Measurements from ENCODE around the gene ZNF587. TPM values are rescaled to one million over a fixed set of nuclear protein-coding genes. Genes with fewer than 3 reads are reported as not detected.
"Not testable (repeated sequence)": the region's sequence is repeated elsewhere in the genome, so short reads cannot be mapped to it uniquely, and the experiment has no call there.

Gene ZNF587
- total and polyA plus RNA-seq, 4 experiments from 2014 or later = 2.7 to 62.8 (median 33.1) TPM

DNA sequence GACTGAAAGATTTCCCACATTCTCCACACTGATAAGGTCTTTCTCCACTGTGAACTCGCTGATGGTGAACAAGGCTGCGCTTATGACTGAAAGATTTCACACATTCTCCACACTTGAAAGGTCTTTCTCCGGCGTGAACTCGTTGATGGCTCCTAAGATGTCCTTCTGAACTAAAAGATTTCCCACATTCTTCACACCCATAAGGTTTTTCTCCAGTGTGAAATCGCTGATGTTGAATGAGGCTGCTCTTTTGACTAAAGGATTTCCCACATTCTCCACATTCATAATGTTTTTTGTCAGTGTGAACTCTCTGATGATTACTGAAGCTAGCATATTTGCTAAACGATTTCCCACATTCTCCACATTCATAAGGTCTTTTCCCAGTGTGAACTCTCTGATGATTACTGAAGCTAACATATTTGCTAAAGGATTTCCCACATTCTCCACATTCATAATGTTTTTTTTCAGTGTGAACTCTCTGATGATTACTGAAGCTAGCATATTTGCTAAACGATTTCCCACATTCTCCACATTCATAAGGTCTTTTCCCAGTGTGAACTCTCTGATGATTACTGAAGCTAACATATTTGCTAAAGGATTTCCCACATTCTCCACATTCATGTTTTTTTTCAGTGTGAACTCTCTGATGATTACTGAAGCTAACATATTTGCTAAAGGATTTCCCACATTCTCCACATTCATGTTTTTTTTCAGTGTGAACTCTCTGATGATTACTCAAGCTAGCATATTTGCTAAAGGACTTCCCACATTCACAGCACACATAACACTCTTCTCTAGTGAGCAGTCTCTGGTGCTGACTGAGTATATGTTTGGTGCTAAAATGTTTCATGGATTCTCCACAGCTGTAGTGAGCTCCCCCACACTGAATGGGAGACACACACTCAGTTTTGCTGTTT is 24.5 kb downstream of the ZNF587 start:
- H3K4me1 Mint-ChIP-seq; H3K4me3 Mint-ChIP-seq; H3K27ac ChIP-seq (ENCODE audit: low read depth, low read length); H3K27me3 ChIP-seq (ENCODE audit: insufficient read depth, low read length); intact Hi-C loops (cut with micrococcal nuclease); H3K27ac Mint-ChIP-seq; POLR2A ChIA-PET (ENCODE audit: partially characterized antibody); CTCF ChIA-PET (ENCODE audit: partially characterized antibody); DNase-seq; H3K4me3 ChIP-seq (ENCODE audit: low read length in 2 of 2); H3K27me3 Mint-ChIP-seq; H3K4me1 ChIP-seq (ENCODE audit: insufficient read depth, low read length): not testable (repeated sequence)
- H3K36me3 ChIP-seq (ENCODE audit: insufficient read depth, low read length) = peaks cover 13% of the 10 kb centered on the region
- peaks cover 5 to 75% of the 10 kb centered on the region in 2 donors for H3K9me3 ChIP-seq (ENCODE audit: control insufficient read depth in 1 of 2, low read length in 2 of 2)
- Mint-ChIP-seq H3K36me3 (peaks cover 58 to 65% of the 10 kb centered on the region in 2 donors), H3K9me3 (peaks cover 4 to 92% (median 80%) of the 10 kb centered on the region in 8 donors)

DNA sequence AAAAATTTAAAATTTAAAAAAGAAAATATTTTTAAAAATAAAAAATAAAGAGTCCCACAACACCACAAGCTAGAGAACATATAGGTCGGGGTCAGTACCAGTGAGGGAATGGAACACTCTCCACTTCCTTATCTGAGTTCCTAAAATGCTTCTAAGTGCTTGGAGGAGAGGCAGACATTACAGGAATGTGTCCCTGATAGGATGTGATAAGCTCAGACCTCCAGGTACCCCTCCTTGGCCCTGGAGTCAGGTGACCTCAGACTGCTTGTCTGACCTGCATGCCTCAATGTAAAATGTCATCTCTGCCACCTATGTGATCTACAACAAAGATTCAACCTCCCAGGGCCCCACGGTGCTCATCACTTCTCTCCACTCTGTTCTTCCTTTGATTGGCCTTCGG is 36.4 kb downstream of the ZNF587 start:
- peaks cover 0 to 75% (median 68%) of the 10 kb centered on the region in 8 donors for H3K9me3 Mint-ChIP-seq

DNA sequence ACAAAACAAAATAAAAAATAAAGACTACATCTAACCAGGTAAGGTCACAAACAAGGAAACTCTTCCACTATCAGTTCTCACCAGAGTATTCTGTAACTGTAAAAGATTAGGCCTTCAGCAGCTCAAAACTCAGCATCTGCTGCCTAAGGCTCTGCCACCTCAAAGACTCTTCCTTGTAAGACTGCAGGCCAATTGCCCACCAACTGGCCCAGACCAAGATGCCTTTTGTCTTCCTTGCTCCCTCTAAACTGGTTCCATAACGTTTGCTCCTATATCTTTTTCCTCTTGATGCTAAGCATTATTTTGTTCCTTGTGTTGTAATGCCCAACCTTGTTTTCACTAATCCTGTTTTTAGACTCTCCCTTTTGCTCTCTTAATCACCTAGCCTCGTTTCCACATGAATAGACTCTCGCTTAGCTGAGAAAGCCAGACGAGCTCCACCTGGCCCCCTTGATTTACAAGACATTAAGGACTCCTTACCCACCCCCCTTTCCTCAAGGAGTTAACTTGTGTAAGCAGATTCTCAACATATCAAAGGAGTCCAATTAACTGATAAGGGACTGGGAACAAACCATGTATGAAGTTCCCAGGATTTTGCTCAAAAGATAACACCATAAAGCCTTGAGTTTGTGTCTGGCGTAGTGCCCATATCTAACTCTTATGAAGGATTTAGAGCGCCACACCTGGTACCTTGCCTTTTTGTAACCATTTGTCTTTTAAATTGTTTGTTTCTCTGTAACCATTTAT is 37.7 kb downstream of the ZNF587 start:
- Histone ChIP-seq H3K9me3 (ENCODE audit: control insufficient read depth in 1 of 2, low read length in 2 of 2) (no peaks in the 10 kb centered on the region), H3K36me3 (ENCODE audit: insufficient read depth, low read length) (peaks cover 6% of the 10 kb centered on the region), H3K4me1 (ENCODE audit: insufficient read depth, low read length) (peaks cover 20% of the 10 kb centered on the region), H3K4me3 (ENCODE audit: low read length in 2 of 2) (no peak overlapping the region), H3K27ac (ENCODE audit: low read depth, low read length) (no peak overlapping the region), H3K27me3 (ENCODE audit: insufficient read depth, low read length) (no peaks in the 10 kb centered on the region)
- Mint-ChIP-seq H3K36me3 (peaks cover 60 to 61% of the 10 kb centered on the region in 2 donors), H3K27ac (peak overlapping the region in 2 of 7 donors; percentile 10 to 37), H3K4me1 (peaks cover 10 to 27% (median 21%) of the 10 kb centered on the region in 4 donors), H3K9me3 (peaks cover 0 to 81% (median 71%) of the 10 kb centered on the region in 8 donors), H3K27me3 (no peaks in the 10 kb centered on the region), H3K4me3 (peak overlapping the region; percentile 88 to 92 (median 89))
- DNase-seq = no peak
- ChIA-PET CTCF (ENCODE audit: partially characterized antibody) (no interaction called here), POLR2A (ENCODE audit: partially characterized antibody) (interaction anchor here (1.7 kb wide), 1 partner anchor 160 kb away, joined by 6 read pairs; the partner anchor contains the start of gene ZNF671)
- intact Hi-C loops (cut with micrococcal nuclease) = no loop called here

More for the DNA sequence above, 36.4 kb downstream of the ZNF587 start:
- POLR2A ChIA-PET (ENCODE audit: partially characterized antibody) = interaction anchor here (1.7 kb wide), 1 partner anchor 159 kb away, joined by 6 read pairs; the partner anchor contains the start of gene ZNF671
- Histone ChIP-seq H3K4me3 (ENCODE audit: low read length in 2 of 2) (no peak overlapping the region), H3K27ac (ENCODE audit: low read depth, low read length) (no peak overlapping the region), H3K9me3 (ENCODE audit: control insufficient read depth in 1 of 2, low read length in 2 of 2) (no peaks in the 10 kb centered on the region), H3K4me1 (ENCODE audit: insufficient read depth, low read length) (peaks cover 20% of the 10 kb centered on the region), H3K27me3 (ENCODE audit: insufficient read depth, low read length) (no peaks in the 10 kb centered on the region), H3K36me3 (ENCODE audit: insufficient read depth, low read length) (peaks cover 6% of the 10 kb centered on the region)
- CTCF ChIA-PET (ENCODE audit: partially characterized antibody) = no interaction called here
- no peak for DNase-seq
- peaks cover 54 to 58% of the 10 kb centered on the region in 2 donors for H3K36me3 Mint-ChIP-seq
- intact Hi-C loops (cut with micrococcal nuclease) = no loop called here
- peak overlapping the region in 4 of 8 donors; percentile 11 to 43 (median 25) for H3K4me3 Mint-ChIP-seq
- H3K27ac Mint-ChIP-seq = peak overlapping the region in 1 of 7 donors; percentile 1
- H3K4me1 Mint-ChIP-seq = peaks cover 10 to 27% (median 21%) of the 10 kb centered on the region in 4 donors
- H3K27me3 Mint-ChIP-seq = no peaks in the 10 kb centered on the region

DNA sequence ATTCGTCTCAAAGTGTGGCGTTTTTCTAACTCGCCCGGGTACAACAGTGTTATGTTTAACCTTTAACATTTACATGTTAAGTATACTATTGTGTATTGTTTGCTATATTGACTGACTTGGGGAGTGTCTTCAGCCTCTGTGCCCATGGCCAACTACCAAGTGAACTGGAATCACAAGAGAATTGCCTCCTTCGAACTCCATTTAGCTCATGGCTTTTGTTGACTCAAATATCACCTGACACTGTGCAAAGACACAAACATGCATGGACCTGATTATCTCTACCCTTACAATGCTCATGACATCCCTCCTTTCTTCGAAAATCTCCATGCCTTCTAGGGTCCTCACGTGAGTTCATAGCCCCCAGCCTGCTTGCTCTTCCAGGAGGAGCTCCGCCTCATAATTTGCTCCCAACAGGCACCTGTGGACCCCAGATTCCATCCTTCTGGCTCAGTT is 38.5 kb downstream of the ZNF587 start:
- Histone ChIP-seq H3K36me3 (ENCODE audit: insufficient read depth, low read length) (peaks cover 6% of the 10 kb centered on the region), H3K27me3 (ENCODE audit: insufficient read depth, low read length) (no peaks in the 10 kb centered on the region), H3K9me3 (ENCODE audit: control insufficient read depth in 1 of 2, low read length in 2 of 2) (no peaks in the 10 kb centered on the region), H3K4me3 (ENCODE audit: low read length in 2 of 2) (peak overlapping the region; percentile 76 to 77), H3K27ac (ENCODE audit: low read depth, low read length) (peak overlapping the region; percentile 50), H3K4me1 (ENCODE audit: insufficient read depth, low read length) (peaks cover 20% of the 10 kb centered on the region)
- peak overlapping the region; percentile 30 to 86 (median 75) for H3K27ac Mint-ChIP-seq
- no peaks in the 10 kb centered on the region for H3K27me3 Mint-ChIP-seq
- H3K36me3 Mint-ChIP-seq = peaks cover 53 to 55% of the 10 kb centered on the region in 2 donors
- ChIA-PET CTCF (ENCODE audit: partially characterized antibody) (no interaction called here), POLR2A (ENCODE audit: partially characterized antibody) (interaction anchor here (1.0 to 2.1 kb wide), 4 partner anchors 28 to 538 kb away, joined by 3 to 6 read pairs (median 4); partner anchors contain the start of genes ZNF417, ZNF549 and ZNF587)
- intact Hi-C loops (cut with micrococcal nuclease) = loop anchor here (1.0 kb wide), 1 partner anchor 28 kb away; the partner anchor contains the start of gene ZNF417
- peaks cover 10 to 27% (median 21%) of the 10 kb centered on the region in 4 donors for H3K4me1 Mint-ChIP-seq
- H3K9me3 Mint-ChIP-seq = peaks cover 0 to 80% (median 66%) of the 10 kb centered on the region in 8 donors
- no peak for DNase-seq
- H3K4me3 Mint-ChIP-seq = peak overlapping the region; percentile 88 to 92 (median 89)

DNA sequence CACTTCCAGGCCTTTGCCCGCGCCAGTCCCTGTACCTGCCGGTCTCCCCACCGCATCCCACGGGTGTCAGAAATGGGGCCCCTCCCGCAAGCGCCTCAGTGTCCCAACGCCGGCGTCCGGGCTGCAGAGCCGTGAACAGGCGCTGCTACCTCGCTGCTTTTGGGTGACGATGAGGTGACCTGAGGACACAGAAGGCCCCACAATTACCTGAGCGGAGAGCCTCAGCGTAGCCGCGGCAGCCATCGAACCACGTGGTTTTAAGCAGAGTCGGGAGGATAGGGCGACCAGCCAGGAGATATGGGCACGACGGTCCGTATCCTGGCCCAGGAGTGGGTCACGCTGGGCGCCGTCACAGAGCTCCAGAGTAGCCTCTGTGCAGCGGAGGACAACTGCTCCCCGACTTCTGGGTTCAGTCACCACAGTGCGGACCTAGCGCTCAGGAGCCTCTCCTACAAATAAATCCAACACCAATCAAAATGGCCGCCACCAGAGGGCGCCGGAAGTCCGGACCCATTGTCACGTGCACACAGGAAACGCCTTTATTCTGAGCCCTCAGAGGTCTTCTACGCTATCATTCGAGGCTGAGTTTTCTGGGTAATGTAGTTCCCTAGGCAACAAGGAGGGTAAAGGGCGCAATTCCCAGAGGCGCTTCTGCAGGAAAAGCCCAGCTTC is 39.0 kb downstream of the ZNF587 start, which contains the start of gene ZNF814:
ZNF814 (minus strand) TSS at position 478 of the 672 bp plus-strand sequence; CDS start at position 243, 235 bp downstream.
- peak within 1 kb of the TSS; percentile 50 for H3K27ac ChIP-seq (ENCODE audit: low read depth, low read length)
- Mint-ChIP-seq H3K9me3 (peaks cover 0 to 77% (median 62%) of the 10 kb centered on the region in 8 donors), H3K27me3 (no peaks in the 10 kb centered on the region), H3K36me3 (peaks cover 49 to 53% of the 10 kb centered on the region in 2 donors), H3K4me3 (peak within 1 kb of the TSS; percentile 88 to 92 (median 89)), H3K27ac (peak within 1 kb of the TSS; percentile 30 to 86 (median 75)), H3K4me1 (peaks cover 10 to 27% (median 21%) of the 10 kb centered on the region in 4 donors)
- H3K4me3 ChIP-seq (ENCODE audit: low read length in 2 of 2) = peak within 1 kb of the TSS; percentile 76 to 77
- intact Hi-C loops (cut with micrococcal nuclease) = loop anchor here (1.0 kb wide), 1 partner anchor 28 kb away; the partner anchor contains the start of gene ZNF417
- DNase-seq = peak; percentile 75 to 83 (median 80)
- H3K9me3 ChIP-seq (ENCODE audit: control insufficient read depth in 1 of 2, low read length in 2 of 2) = no peaks in the 10 kb centered on the region
- H3K27me3 ChIP-seq (ENCODE audit: insufficient read depth, low read length) = no peaks in the 10 kb centered on the region
- H3K4me1 ChIP-seq (ENCODE audit: insufficient read depth, low read length) = peaks cover 20% of the 10 kb centered on the region
- peaks cover 6% of the 10 kb centered on the region for H3K36me3 ChIP-seq (ENCODE audit: insufficient read depth, low read length)
- ChIA-PET CTCF (ENCODE audit: partially characterized antibody) (no interaction called here), POLR2A (ENCODE audit: partially characterized antibody) (interaction anchor here (1.0 to 2.1 kb wide), 4 partner anchors 28 to 538 kb away, joined by 3 to 6 read pairs (median 4); partner anchors contain the start of genes ZNF417, ZNF549 and ZNF587)

DNA sequence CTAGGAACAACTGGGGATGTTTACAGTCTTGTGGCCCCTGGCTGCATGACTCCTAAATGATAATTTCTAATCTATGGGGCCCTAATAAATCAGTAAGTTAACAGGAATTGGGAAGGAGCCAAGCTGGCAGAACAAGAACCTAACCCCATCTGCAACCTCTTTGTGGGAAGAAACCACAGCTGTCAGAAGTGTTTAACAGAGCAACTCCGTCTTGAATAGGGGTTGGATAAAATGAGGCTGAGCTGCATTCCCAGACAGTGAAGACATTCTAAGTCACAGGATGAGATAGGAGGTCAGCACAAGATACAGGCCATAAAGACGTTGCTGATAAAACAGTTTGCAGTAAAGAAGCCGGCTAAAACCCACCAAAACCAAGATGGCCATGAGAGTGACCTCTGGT is 41.0 kb downstream of the ZNF587 start:
- H3K4me3 Mint-ChIP-seq; H3K27ac ChIP-seq (ENCODE audit: low read depth, low read length); H3K9me3 ChIP-seq (ENCODE audit: control insufficient read depth in 1 of 2, low read length in 2 of 2); H3K27ac Mint-ChIP-seq; H3K36me3 ChIP-seq (ENCODE audit: insufficient read depth, low read length); CTCF ChIA-PET (ENCODE audit: partially characterized antibody); H3K27me3 ChIP-seq (ENCODE audit: insufficient read depth, low read length); H3K27me3 Mint-ChIP-seq; DNase-seq; H3K4me3 ChIP-seq (ENCODE audit: low read length in 2 of 2); intact Hi-C loops (cut with micrococcal nuclease); POLR2A ChIA-PET (ENCODE audit: partially characterized antibody): not testable (repeated sequence)
- Mint-ChIP-seq H3K9me3 (peaks cover 0 to 60% (median 50%) of the 10 kb centered on the region in 8 donors), H3K36me3 (peaks cover 32 to 34% of the 10 kb centered on the region in 2 donors), H3K4me1 (peaks cover 10 to 27% (median 21%) of the 10 kb centered on the region in 4 donors)
- peaks cover 20% of the 10 kb centered on the region for H3K4me1 ChIP-seq (ENCODE audit: insufficient read depth, low read length)

Data from CD4-positive, alpha-beta memory T cell (primary cell).